Measurements from ENCODE around the gene FLAD1. TPM values are rescaled to one million over a fixed set of nuclear protein-coding genes. Genes with fewer than 3 reads are reported as not detected.

FLAD1 gene
- total and polyA plus RNA-seq, 7 donors: 17.5 to 36.5 (median 22.8) TPM

DNA sequence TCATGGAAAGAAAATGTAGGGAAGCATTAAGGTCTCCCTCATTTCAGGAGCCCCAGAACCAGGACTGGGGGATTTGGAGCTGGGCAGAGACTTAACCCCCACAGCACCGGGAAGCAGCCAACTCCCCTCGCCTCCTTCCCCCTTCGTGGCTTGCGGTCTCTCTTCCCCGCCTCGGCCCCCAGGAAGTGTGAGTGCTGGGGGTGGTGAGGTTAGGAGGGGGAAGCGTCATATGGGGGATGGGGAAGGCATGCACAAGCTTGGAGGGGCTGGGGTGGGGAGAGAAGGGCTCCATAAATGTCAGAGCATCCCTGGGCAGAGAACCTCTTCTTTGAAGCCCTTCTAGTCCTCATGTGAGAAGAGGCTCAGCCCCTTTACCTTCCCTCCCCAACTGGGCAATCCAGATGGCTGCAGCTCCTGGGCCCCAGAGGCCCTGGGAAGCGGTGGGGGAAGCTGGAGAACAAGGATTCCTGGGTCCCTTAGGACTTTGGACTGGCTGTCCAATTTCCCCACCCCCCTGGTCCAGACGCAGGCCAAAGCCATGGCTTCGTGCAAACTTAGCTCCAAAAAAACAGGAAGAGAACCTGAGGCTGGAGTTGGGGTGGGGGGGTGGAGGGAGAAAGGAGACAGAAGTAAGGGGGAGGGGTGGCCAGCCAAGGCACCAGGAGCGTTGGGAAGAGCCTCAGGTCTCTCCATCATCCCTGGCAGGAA, 27.2 kb downstream of the FLAD1 start:
- 33 to 40% methylated on average over 11 of the region's 11 CpGs for WGBS, 2 donors
- no peak overlapping the region for H3K4me3 ChIP-seq
- no peak for DNase-seq
- H3K27me3 ChIP-seq: no peaks in the 10 kb centered on the region
- H3K9me3 ChIP-seq: no peaks in the 10 kb centered on the region
- no peak for TF ChIP-seq EP300 (IDR thresholded peaks at IDR 0.05)
- TF ChIP-seq POLR2A (IDR thresholded peaks at IDR 0.05): no peak
- TF ChIP-seq POLR2AphosphoS5 (IDR thresholded peaks at IDR 0.05): no peak
- TF ChIP-seq, protein P1, sequence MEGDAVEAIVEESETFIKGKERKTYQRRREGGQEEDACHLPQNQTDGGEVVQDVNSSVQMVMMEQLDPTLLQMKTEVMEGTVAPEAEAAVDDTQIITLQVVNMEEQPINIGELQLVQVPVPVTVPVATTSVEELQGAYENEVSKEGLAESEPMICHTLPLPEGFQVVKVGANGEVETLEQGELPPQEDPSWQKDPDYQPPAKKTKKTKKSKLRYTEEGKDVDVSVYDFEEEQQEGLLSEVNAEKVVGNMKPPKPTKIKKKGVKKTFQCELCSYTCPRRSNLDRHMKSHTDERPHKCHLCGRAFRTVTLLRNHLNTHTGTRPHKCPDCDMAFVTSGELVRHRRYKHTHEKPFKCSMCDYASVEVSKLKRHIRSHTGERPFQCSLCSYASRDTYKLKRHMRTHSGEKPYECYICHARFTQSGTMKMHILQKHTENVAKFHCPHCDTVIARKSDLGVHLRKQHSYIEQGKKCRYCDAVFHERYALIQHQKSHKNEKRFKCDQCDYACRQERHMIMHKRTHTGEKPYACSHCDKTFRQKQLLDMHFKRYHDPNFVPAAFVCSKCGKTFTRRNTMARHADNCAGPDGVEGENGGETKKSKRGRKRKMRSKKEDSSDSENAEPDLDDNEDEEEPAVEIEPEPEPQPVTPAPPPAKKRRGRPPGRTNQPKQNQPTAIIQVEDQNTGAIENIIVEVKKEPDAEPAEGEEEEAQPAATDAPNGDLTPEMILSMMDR (IDR thresholded peaks at IDR 0.05): no peak
- H3K36me3 ChIP-seq: peaks cover 0 to 15% (median 7%) of the 10 kb centered on the region in 4 donors
- peaks cover 0 to 82% (median 65%) of the 10 kb centered on the region in 4 donors for H3K4me1 ChIP-seq
- intact Hi-C loops (cut with DNase I): no loop called here
- peak overlapping the region; percentile 64 to 98 (median 97) for H3K27ac ChIP-seq

DNA sequence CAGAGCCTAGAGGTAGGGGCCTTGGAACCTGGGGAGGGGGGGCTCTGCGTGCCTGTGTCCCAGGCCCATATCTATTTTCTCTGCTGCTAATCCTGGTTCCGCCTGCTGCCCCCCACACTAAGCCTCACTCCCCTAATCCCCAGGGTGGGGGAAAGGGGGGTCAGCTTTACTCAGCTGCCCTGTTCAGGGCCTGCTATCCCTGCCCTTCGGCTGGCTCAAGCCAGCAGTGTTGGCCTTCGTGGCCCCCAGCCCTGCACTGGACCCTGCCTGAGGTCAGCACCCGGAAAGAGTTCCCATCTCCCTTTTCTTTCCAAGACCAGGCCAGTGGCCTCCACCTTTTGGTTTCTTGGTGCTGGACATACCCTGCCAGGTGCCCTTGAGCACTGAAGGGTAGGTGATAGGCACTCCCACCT, 27.9 kb downstream of the FLAD1 start:
- TF ChIP-seq POLR2AphosphoS5 (IDR thresholded peaks at IDR 0.05) (no peak), POLR2A (IDR thresholded peaks at IDR 0.05) (no peak), EP300 (IDR thresholded peaks at IDR 0.05) (no peak)
- TF ChIP-seq, protein P1 (IDR thresholded peaks at IDR 0.05): no peak
- no peaks in the 10 kb centered on the region for H3K9me3 ChIP-seq
- WGBS, 2 donors: 62 to 78% methylated on average over 5 of the region's 5 CpGs
- H3K4me1 ChIP-seq: peaks cover 0 to 76% (median 58%) of the 10 kb centered on the region in 4 donors
- peaks cover 0 to 21% (median 9%) of the 10 kb centered on the region in 4 donors for H3K36me3 ChIP-seq
- H3K4me3 ChIP-seq: no peak overlapping the region
- DNase-seq: no peak
- intact Hi-C loops (cut with DNase I): no loop called here
- H3K27me3 ChIP-seq: no peaks in the 10 kb centered on the region
- H3K27ac ChIP-seq: peak overlapping the region; percentile 64 to 98 (median 97)

DNA sequence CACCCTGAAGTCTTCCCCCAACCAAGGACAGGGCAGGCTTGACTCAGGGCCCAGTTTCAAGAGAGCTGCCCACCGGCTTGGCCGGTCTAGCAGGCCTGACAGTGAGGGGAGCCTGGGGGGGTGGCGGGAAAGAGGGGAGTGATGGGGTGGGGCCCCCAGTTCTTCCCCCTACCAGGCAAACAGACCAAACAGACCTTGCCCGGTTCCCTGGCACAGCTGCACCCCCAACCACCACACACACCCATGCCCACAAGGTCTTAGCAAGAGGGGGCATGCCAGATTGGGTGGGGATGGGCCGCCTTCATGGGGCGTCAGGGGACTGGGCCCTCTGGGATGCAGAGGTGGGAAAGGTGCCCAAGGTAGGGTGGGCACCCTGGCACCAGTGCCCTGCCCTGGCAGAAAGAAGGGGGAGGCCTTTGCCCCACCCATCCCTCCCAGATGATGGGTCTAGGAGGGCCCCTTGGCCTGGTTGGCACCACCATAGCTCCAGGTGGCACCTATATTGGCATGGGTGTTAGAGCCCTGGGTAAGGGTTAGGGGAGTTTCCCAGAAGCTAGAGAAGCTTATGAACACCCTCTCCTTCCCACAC, 28.4 kb downstream of the FLAD1 start:
- TF ChIP-seq, protein P1 (IDR thresholded peaks at IDR 0.05): no peak
- no peak for TF ChIP-seq POLR2A (IDR thresholded peaks at IDR 0.05)
- TF ChIP-seq POLR2AphosphoS5 (IDR thresholded peaks at IDR 0.05): no peak
- TF ChIP-seq EP300 (IDR thresholded peaks at IDR 0.05): no peak
- no peaks in the 10 kb centered on the region for H3K27me3 ChIP-seq
- no peaks in the 10 kb centered on the region for H3K9me3 ChIP-seq
- H3K4me3 ChIP-seq: no peak overlapping the region
- WGBS, 2 donors: 69 to 88% methylated on average over 6 of the region's 6 CpGs
- intact Hi-C loops (cut with DNase I): no loop called here
- no peak for DNase-seq
- H3K4me1 ChIP-seq: peaks cover 0 to 73% (median 56%) of the 10 kb centered on the region in 4 donors
- peaks cover 0 to 27% (median 9%) of the 10 kb centered on the region in 4 donors for H3K36me3 ChIP-seq
- H3K27ac ChIP-seq: peak overlapping the region; percentile 64 to 98 (median 97)

DNA sequence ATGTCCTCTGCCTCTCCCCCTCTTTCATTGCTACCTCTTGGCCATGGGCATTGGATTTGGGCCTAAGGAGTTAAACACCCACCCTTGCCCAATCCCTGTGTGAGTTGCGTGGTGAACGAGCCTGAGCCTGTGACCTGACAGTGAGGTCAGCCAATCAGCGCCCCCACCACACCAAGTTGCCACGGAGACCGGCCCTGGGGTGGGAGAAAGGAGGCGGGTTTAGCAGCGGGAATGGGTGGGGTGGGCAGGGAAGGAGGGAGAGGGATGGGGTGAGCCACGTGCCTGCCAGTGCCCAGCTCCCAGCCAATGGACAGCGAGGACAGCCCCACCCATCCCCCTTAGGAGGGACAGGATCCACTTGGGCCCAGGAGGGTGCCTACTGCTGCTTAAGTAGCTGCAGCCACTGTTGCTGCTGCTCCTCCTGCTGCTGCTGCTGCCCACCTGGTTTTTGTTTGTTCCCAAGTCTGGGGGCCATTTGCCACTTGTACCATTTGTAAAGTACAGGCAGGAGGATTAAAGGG, 28.9 kb downstream of the FLAD1 start:
- Histone ChIP-seq H3K36me3 (peaks cover 0 to 28% (median 9%) of the 10 kb centered on the region in 4 donors), H3K27ac (peak overlapping the region; percentile 64 to 98 (median 97)), H3K9me3 (no peaks in the 10 kb centered on the region), H3K27me3 (no peaks in the 10 kb centered on the region), H3K4me1 (peaks cover 0 to 73% (median 56%) of the 10 kb centered on the region in 4 donors), H3K4me3 (no peak overlapping the region)
- TF ChIP-seq POLR2A (IDR thresholded peaks at IDR 0.05): peak in 1 of 2 donors; percentile 57
- peak in 2 of 4 donors; percentile 16 to 60 for TF ChIP-seq POLR2AphosphoS5 (IDR thresholded peaks at IDR 0.05)
- TF ChIP-seq EP300 (IDR thresholded peaks at IDR 0.05): no peak
- peak; percentile 90 for DNase-seq
- 5 to 40% methylated on average over 9 of the region's 9 CpGs for WGBS, 2 donors
- intact Hi-C loops (cut with DNase I): no loop called here
